ENCODE data around the gene KIF5A.
"Not testable (repeated sequence)": the region's sequence is repeated elsewhere in the genome, so short reads cannot be mapped to it uniquely, and the experiment has no call there.

KIF5A gene

DNA sequence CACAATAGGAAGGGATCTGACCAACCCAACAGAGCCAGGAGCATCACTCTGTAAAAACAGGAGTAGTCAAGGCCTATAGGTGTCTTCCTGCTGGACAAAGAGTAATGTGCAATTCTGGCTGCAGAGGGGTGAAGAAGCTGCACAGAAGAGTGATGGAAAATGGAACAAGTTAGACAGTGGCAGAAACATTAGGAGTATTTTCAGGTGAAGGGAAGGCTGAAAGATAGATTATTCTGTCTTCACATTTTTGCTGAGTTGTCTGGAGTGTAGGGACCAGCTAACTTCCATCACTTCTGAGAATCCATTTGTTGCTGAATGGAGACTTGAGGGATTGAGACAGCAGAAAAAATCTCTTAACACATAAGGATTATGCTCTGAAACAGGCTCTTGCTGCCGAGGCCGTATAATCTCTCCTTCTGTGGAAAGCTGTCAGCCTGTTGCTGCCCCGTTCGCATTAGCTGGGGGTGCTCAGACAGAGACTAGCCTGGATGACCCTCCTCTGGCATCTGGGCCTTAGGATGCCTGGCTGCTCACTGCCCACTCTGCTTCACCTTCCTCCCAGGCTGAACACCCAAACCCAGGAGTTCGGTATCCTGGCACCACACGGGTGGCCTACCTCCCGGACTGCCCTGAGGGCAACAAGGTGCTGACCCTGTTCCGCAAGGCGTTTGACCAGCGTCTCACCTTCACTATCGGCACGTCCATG lies 58.3 kb downstream of the KIF5A start:
- no peak for DNase-seq (ENCODE audit: low spot score)

- no peak for DNase-seq (ENCODE audit: low spot score)
Measured at GRCh38 chr12:57609101-57609780, 59.4 kb downstream of the KIF5A start.

GRCh38 chr12:57609781-57610553 lies 60.1 kb downstream of the KIF5A start:
- DNase-seq (ENCODE audit: low spot score) = no peak

GRCh38 chr12:57610554-57611107 lies 60.8 kb downstream of the KIF5A start:
- DNase-seq (ENCODE audit: low spot score) = no peak

DNA sequence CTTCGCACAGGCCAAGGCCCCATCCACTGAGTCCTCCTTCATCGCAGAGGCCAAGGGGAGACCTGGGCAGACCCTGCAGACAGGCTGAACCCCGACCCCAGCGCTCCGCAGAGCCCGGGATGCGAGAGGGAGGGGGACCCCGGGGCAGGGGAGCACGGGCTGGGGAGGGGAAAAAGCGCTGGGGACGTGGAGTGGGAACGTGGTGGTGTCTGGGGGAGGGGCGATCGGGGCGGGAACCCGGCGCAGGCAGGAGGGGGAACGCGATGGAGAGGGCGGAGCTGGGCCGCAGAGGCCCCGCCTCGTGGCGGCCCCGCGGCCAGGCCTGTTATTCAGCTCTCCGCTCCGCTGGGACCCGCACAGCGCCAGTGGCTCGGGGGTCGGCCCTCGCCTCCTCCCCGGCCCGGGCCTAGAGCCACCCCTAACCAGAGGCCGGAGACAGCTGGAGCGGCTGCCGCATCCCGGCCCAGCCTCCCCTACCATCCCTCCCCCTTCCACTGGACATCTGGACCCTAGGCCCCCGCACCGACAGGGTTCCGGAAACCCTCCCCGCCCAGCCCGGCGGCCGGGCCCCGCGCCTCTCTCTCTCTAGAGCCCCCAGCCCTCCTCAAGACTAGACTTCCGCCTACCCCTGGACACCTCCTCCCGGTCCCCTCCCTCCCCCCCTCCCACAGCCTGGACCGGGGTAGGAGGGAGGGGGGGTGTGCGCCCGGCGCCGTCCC lies 61.4 kb downstream of the KIF5A start, which contains the start of gene ARHGEF25:
Gene ARHGEF25 (plus strand): TSS at position 328 of the 719 bp plus-strand sequence. CDS start 460 bp downstream, outside the sequence.
- DNase-seq (ENCODE audit: low spot score) = no peak

- DNase-seq (ENCODE audit: low spot score) = no peak
Measured at GRCh38 chr12:57611827-57612710, 62.2 kb downstream of the KIF5A start.

DNA sequence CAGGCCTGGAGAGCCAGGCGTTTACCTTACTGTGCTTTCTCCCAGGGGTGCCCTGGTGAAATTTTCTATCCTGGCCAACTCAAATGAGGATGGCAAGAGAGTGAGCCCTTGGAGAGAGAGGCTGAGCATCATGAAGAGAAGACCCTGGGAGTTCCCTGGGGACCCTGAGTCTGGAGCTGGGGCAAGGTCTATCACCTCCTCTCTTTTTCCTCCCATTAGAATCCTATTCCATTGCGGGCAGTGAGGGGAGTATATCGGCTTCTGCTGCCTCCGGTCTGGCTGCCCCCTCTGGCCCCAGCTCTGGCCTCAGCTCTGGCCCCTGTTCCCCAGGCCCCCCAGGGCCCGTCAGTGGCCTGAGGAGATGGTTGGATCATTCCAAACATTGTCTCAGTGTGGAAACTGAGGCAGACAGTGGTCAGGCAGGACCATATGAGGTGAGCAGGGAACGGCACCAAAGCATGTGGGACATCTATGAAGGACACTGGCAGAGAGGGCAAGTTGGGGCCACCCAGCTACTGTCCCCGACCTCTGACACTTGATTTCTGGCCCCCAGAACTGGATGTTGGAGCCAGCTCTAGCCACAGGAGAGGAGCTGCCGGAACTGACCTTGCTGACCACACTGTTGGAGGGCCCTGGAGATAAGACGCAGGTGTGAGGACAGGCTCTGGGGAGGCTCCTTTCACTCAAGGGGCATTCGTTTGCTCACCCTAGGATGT lies 63.0 kb downstream of the KIF5A start:
- no peak for DNase-seq (ENCODE audit: low spot score)

- no peak for DNase-seq (ENCODE audit: low spot score)
Measured at GRCh38 chr12:57613427-57614109, 63.7 kb downstream of the KIF5A start.

GRCh38 chr12:57614178-57614947 lies 64.5 kb downstream of the KIF5A start:
- no peak for DNase-seq (ENCODE audit: low spot score)

DNA sequence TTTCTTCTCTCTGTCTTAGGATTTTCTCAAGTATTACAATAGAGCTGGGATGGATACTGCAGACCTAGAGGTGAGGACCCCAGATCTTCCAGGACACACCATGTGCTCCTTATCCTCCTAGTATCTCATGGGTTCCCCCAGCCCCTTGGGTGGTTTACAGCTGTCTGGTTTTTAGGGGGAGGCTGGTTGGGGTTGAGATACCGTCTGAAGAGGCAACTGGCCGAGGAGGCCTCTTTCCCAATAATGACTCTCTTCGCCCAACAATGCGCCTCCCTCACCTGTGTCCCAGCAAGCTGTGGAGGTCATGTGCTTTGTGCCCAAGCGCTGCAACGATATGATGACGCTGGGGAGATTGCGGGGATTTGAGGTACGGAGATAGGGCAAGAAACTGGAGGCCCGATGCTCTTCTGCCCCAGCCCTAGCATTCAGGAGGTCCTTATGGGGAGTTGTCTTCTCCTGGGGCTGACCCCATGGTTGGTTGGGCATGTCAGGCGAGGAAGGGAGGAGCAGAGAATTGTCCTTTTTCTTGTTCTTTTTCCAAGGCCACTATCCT lies 65.2 kb downstream of the KIF5A start:
- DNase-seq (ENCODE audit: low spot score) = no peak

DNA sequence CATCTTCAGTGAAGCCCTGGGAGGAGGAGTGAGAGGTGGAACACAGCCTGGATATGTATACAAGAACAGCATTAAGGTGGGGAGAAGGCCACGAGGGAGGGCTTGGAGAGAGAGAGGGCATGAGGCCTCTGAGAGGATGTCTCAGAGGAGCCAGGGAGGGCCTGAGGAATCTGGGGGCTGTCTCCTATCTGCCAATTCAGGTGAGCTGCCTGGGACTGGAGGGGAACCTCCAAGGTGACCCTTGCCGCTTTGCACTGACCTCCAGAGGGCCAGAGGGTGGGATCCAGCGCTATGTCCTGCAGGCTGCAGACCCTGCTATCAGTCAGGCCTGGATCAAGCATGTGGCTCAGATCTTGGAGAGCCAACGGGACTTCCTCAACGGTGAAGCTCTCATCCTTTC lies 65.8 kb downstream of the KIF5A start:
- no peak for DNase-seq (ENCODE audit: low spot score)

DNA sequence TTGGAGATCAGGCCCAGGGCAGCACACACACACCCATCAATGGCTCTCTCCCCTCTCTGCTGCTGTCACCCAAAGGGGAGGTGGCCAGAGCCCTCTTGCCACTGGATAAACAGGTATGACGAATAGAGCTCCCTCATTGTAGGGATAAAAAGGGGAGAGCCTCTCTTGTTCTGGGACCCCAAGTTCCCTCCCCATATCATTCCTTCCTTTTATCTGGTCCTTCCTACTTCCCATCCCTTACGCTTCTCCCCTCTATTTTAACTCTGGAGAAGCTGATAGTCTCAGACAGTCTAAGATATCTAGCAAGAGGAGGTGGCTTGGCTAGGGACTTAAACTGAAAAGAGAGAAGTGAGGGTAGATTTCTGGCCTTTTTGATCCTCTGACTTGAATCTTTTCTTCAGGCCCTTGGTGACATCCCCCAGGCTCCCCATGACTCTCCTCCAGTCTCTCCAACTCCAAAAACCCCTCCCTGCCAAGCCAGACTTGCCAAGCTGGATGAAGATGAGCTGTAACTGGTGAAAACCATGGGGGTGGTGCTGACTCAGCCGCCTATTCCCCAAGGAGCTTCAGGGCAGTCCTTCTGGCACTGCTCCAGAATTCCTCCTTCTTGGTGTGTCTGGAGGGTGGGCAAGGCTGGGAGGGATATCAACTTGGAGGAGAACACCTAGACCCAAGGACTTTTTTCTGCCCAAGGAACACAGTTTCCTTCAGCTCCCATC lies 66.7 kb downstream of the KIF5A start:
- no peak for DNase-seq (ENCODE audit: low spot score)

DNA sequence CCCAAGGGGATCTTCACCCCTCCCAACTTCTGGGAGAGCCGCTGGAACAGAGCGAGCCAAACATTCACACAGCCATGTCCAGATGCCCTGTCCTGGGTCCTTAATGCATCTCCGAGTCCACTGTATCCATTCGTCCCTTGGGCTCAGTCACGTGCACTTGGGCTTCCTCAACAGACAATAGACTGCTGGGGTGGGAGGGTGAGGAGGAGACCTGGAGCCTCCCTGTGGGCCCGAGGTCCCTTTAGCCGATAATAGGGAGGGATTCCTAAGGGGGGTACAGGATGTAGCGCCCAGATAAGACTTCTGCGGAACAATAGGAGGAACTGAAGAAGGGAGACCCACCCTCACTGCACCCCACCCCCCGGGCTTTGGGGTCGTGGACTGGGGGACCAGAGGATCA lies 68.1 kb downstream of the KIF5A start:
- no peak for DNase-seq (ENCODE audit: low spot score)

DNA sequence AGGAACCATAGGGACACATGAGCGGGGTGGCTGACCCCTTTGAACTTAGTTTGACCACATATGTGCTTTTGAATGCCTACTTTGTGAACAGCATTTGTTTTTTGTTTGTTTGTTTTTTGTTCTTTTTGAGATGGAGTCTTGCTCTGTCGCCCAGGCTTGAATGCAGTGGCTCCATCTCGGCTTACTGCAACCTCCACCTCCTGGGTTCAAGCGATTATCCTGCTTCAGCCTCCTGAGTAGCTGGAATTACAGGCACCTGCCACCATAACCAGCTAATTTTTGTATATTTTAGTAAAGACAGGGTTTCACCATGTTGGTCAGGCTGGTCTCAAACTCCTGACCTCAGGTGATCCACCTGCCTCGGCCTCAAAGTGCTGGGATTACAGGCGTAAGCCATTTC lies 68.6 kb downstream of the KIF5A start:
- not testable (repeated sequence) for DNase-seq (ENCODE audit: low spot score)

- no peak for DNase-seq (ENCODE audit: low spot score)
Measured at GRCh38 chr12:57618966-57619433, 69.2 kb downstream of the KIF5A start.

GRCh38 chr12:57619434-57620244 lies 69.8 kb downstream of the KIF5A start:
- no peak for DNase-seq (ENCODE audit: low spot score)
